Stimulated activated CD8-positive, alpha-beta memory T cell treated with anti-CD3 and anti-CD28 coated beads, Interleukin-4, amount 100 ng/mL, for 1 hour (primary cell): ENCODE data around the gene CCR5.

Experiments
- DNase-seq, 2 donors: peaks; one replicate each; pipeline ENCODE4 v3.0.0-alpha.2; 2020; ENCODE audit warnings: low read depth in 2 of 2, low spot score in 1 of 2

The CCR5 gene

DNA sequence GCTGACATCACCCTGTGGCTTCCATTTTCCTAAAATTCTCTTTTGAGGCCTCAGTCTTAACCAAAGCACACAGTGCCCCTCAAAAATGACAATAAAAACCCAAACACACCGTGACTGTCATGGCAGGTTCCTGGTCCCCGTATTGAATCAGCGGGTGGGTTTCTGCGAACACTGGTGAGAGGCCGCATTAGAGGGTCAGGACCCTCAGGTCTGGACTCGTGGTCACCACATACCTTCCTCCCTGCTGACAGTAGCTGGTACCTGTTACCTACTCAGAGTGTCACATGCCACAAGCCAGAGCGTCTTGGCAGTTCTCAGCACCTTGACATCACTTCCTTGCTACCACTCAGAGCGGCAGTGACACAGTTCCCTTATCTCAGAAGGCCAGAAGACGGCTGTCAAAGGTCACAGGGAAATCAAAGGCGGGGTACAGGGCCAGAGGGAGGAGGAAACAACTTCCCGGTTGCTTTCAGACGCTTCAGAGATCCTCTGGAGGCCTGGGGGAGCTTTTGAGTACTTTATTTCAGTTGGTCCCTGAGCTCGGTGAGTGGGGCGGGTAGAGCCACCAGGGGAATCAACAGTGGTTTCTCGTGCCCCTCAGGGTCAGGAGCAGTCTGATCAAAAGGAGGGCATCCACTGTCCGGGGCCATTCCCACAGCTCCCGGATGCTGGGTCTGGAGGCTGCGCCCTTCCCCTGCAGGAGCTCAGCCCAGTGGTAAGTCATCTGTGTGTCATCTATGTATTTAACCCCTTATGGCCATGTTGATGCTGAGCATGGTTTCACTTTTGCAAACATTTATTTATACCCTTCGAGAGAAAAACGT, 36.3 kb downstream of the CCR5 start, which contains the start of the genes CCR5AS and CCRL2:
Gene CCR5AS (minus strand): TSS at position 279 of the 824 bp plus-strand sequence.
Gene CCRL2 (plus strand): TSS at position 472 of the 824 bp plus-strand sequence. CDS start 821 bp downstream, outside the sequence.
- peak in 1 of 2 donors; percentile 25 for DNase-seq

DNA sequence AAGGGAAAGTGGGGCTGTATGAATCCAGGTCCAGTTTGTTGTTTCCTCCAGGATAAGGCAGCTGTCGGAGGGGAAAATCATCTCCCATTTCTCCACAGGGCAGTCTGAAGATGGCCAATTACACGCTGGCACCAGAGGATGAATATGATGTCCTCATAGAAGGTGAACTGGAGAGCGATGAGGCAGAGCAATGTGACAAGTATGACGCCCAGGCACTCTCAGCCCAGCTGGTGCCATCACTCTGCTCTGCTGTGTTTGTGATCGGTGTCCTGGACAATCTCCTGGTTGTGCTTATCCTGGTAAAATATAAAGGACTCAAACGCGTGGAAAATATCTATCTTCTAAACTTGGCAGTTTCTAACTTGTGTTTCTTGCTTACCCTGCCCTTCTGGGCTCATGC, 37.2 kb downstream of the CCR5 start:
- no peak for DNase-seq

DNA sequence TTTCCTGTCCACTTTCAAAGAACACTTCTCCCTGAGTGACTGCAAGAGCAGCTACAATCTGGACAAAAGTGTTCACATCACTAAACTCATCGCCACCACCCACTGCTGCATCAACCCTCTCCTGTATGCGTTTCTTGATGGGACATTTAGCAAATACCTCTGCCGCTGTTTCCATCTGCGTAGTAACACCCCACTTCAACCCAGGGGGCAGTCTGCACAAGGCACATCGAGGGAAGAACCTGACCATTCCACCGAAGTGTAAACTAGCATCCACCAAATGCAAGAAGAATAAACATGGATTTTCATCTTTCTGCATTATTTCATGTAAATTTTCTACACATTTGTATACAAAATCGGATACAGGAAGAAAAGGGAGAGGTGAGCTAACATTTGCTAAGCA, 38.1 kb downstream of the CCR5 start:
- no peak for DNase-seq

DNA sequence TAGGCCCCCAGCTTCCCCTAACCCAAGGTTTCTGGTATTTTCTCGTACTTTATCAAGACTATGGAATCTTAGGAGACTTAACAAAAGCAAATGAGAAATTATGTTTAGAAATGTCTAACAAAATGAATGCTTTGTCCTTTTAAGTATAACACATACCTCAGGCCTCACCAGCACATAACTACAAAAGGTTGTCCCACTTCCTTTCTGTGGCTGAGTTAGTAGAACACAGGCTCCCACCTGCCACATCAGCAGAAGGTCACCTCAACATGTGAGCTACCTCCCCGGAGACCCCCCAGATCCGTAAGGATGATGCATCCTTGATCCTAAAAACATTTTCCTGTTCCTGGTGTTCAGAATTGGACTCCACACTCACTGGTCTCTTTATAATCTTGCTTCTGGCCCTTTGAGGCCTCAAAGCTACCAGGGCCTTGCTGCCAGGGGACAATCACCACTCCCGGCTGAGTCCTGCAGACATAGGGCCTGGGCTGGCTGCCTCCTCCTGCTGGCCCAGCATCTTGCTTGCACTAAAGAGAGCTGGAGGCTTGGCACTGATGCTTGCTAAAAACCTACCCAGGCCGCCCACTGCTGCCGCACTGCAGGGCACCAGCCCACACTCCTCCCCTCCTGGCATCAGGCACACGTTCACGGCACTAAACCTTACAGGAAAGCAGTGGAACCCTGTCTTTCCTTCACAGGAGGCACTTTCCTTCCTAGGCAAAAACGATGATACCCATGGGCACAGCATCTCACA, 39.2 kb downstream of the CCR5 start:
- DNase-seq, result no peak

DNA sequence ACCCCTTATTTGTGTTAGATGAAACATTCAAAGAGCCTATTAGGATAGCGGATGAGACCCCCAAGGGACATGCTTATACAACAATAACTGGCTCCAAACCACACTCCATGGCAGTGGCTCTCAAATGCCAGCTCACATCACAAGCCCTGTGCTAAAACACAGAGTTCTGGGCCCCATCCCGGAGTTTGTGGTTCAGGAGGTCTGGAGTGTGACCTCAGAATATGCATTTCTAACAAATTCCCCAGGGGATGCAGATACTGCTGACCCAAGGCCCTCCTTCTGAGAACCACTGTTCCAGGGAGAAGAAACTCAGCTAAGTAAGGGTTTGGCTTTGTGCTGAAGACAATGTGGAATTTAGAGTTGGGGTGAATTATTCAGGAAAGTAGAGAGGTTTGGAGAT, 39.9 kb downstream of the CCR5 start:
- DNase-seq, result no peak

DNA sequence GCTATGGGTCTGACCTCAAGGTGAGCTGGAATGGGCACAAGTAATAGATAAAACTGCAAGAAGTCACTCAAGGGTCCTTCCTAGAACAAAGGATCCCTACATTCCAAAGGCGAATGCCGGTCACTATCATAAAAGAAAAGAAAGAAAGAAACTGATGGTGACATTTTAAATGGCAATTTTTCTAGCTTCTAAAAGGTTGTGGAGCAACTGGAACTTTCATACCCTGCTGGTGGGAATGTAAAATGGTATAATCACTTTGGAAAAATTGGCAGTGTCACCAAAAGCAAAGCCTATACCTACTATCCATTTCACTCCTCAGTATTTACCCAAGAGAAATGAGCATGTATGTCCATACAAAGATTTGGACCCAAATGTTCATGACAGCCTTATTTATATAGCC, 40.5 kb downstream of the CCR5 start:
- DNase-seq, result no peak

DNA sequence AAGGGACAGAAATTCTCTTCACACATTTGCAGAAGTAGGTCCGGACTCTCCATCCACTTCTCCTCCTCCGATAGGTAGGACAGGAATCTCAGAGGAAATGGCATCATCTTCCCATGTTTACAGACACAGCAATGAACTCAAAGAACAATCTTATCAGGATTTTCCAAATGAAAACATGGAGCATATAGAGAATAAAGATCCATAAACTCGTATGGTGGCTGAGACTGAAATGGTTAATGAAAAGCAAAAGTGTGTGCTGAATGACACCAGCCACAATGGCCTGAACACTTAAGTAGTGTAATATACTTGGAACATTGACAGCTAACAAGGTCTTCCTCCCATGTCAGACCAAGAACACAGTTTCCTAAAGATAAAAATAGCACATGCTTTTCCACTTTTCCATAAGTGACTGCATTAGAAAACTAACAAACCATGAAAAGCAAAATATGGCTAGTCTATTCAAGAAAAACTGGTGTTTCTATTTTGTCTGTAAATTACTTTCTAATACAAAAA, 42.1 kb downstream of the CCR5 start:
- DNase-seq, result no peak

DNA sequence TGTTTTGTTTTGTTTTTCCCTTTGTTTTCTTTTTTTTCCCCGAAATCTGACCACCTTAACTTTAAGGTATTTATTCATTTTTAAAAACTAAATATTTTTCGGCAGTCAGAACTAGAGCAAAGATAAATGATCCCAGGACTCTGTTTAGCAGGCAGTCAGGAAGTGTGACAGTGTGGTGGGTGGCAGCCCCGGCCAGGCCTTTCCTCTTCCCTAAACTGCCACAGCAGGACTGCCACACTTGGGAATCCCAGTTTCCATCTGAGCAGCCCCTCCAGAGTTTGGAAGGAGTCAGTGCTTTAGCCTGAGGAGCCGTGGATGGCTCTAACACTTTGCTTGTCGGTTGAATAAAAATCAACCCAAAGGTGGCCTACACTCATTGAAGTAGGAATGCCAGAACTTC, 43.2 kb downstream of the CCR5 start:
- no peak for DNase-seq

DNA sequence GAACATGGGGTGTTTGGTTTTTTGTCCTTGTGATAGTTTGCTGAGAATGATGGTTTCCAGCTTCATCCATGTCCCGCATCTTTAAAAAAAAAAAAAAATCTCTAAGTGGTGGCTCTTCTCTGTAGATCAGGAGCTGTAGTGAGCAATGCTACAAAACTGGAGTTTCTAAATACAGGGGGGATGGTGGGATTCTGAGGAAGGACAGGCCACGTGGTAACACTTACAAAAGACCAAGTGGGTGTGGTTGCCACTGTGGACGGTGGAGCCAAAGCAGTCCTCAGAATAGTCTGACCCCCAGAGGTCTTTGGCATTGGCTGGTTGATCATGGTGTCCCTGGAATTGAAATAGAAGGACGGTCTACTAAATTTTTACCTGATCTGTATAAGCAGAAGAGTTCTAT, 44.0 kb downstream of the CCR5 start:
- DNase-seq, result no peak

DNA sequence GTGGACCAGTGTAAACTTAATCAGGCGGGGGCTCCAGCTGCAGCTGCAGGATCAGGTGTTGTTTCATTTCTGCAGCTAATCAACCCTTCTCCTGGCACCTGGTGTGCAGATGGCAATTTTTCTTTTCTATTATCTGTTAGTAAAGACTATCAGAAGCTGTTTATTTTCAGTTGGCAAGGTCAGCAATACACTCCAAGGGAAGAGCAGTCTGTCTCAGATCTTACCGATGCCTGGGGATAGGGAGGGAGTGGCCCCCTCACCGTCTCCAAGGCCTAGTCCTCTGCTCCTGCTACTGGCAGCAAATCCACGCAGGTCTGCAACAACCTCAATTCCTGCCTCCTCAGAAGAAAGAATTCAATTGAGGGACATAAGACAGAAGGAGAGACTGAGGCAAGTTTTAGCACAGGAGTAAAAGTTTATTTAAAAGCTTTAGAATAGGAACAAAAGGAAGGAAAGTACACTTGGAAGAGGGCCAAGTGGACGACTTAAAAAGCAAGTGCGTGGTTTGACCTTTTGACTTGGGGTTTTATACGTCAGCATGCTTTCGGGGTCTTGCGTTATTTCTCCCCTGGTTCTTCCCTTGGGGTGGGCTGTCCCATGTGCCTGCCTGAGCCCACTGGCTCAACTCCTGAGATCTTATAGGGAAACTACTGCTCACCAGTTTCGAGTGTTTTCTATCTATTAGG, 45.5 kb downstream of the CCR5 start:
- DNase-seq, result no peak

DNA sequence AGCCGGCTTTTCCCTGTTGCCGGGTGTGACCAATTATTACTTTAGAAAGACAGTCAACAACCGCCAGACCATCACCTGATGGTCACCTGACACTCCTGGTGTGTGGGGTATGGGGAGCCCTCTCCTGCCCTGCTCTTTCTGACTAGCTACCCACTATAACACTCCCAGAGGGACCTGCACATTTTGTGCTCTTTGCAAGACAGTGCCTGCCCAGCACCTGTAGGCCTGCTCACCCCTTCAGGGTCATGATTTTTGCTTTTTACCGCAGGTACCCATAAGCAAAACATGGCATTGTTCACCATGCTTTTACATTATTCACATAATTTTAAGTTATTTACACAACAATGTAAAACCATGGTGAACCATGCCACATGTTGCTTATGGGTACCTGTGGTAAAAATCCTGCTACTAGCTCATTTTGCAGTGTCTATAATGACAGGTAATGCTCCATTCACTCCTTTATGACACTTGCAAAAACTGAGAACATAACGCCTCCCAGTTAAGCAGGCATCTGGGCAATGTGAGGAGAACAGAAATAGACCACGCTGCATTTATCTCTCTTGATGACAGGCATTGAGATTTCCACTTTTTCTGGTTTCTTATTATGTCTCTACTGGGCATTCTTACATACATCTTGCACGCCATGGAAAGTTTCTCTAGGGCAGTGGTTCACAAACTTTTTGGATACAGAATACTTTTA, 46.2 kb downstream of the CCR5 start:
- DNase-seq, result no peak

DNA sequence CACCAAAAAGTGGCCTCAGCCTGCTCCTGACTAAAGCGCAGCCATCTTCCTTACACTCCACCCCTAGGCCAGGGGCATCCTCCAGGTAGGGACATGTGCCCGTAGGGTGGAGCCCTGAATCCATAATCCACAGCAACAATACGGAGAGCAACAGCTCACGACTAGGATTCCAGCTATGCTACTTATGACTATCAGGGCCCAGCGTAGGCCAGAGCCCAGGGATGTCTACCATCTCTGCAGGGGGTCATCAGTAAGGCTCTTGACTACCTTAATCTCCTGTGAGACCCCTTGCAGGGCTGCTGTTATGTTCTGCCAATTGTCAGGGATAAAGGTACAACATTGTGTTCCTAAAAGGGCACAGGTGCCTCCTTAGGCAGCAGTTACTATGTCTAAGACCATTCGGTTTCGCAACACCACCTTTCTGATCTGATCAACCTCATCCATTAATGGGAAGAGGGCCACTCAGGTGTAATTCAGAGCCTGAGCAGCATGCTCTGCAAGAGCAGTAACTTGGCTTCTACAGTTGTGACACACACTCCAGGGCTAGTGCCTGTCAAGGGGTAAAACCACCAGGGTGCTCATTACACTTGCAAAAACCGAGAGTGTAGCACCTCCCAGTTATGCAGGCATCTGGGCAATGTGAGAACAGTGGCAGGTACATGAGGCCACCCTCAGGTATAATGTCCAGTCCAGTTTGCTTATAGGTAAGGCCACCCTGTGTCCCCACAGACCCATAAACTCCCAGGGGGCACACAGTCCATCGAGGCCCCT, 47.3 kb downstream of the CCR5 start:
- DNase-seq, result no peak

DNA sequence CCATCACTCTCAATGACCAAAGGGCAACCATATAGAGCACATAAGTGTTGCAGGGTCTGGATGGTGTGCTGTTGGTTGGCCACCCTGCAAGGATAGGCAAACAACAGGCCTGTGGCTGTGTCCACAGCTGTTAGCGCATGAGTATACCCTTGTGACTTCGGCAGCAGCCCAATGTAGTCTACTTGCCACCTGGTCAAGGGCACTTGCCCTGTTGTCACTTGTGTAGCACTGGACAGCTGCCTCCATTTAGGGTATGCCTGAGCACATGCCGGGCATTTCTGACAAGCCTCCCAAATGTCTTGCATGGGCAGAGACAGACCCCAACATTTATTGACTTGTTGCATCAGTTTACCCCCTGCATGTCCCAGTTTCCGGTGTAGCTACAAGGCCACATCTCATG, 49.1 kb downstream of the CCR5 start:
- no peak for DNase-seq

DNA sequence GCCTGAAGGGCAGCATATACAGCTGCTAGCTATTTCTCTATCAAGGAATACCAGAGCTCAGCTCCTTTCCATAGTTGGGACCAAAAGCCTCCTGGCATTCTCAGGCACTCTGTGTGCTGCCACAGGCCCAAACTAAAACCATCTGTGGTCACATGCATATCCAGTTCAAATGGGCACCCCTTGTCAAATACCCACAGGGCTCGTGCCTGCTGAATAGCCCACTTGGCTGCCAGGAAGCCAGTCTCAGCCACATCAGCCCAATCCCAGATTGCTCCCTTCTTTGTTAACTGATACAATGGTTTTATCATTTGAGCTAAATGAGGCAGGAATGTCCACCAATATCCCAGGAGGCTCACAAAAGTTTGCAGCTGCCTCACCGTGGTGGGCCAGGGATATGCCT, 50.2 kb downstream of the CCR5 start:
- no peak for DNase-seq

DNA sequence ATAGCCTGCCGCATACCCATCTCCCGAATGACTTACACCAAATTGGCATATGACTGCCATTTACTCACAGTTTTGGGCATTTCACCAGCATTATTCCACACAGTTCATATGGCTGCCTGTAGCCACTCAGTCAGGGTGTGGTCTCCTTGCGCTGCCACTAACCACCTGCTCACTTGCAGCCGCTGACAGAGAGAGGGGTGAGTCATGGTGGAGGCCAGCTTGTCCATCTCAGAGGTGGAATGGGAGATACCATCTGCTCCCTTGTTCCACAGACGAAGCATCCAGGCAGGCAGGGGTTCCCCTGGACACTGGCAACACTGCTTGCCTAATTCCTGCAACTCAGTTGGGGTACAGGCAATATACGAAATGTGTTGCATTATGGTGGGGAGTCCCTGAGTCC, 51.9 kb downstream of the CCR5 start:
- DNase-seq, result no peak

DNA sequence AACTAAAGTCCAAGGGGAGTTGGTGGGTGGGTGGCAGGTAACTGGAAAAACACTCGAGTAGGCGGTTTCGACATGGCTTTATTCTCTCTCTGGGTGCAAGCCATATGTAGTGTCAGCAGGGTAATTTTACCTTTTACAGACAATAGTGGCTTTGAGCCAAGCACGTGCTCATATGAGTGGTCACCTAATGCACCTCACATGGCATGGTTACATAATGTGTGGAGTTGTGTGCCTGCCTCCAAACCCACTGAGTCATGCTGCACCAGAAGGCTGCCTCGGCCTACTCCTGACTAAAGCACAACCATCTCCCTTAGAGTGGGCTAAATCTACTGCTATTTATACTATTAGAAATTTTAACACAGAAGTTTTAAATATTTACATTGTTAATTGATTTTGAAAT, 52.8 kb downstream of the CCR5 start:
- DNase-seq, result no peak
